Subcutaneous adipose tissue (tissue), 4 donors: ENCODE measurements around the gene ZNF780A. TPM values are rescaled to one million over a fixed set of nuclear protein-coding genes. Genes with fewer than 3 reads are reported as not detected.

Experiments
- CTCF ChIP-seq: fragments of 450-650 bp; IDR thresholded peaks from one replicate; pipeline ENCODE4 v1.5.1; 2016; ENCODE audit warnings: low read depth, mild to moderate bottlenecking, control low read depth, antibody characterized with exemption, moderate library complexity
- total RNA-seq, 4 donors: library from RNA; depleted of rRNA; stranded (reverse); fragments of >200 nt; gene quantifications; one replicate each; pipeline ENCODE4 v1.1.0, GENCODE V29; 2016

ZNF780A gene
- total RNA-seq, 4 donors from 2014 or later, result 7.0 to 14.5 (median 12.4) TPM

GRCh38 chr19:40078377-40078776, 12.4 kb downstream of the ZNF780A start:
- TF ChIP-seq CTCF, result no peak

GRCh38 chr19:40070058-40070457, 20.7 kb downstream of the ZNF780A start:
- no peak for TF ChIP-seq CTCF

GRCh38 chr19:40059624-40060023, 31.1 kb downstream of the ZNF780A start:
- no peak for TF ChIP-seq CTCF

GRCh38 chr19:40057166-40057565, 33.6 kb downstream of the ZNF780A start:
- no peak for TF ChIP-seq CTCF

GRCh38 chr19:40056505-40056904, 34.2 kb downstream of the ZNF780A start:
- TF ChIP-seq CTCF, result no peak

GRCh38 chr19:40055832-40056504, 34.8 kb downstream of the ZNF780A start, which contains the start of gene ZNF780B:
ZNF780B (minus strand) TSS chr19:40056231; CDS start chr19:40050332, 5,899 bp downstream.
- no peak for TF ChIP-seq CTCF

GRCh38 chr19:40055049-40055448, 35.7 kb downstream of the ZNF780A start:
- no peak for TF ChIP-seq CTCF
